H1 (cell line): ENCODE data around the gene MPST. TPM values are rescaled to one million over a fixed set of nuclear protein-coding genes. Genes with fewer than 3 reads are reported as not detected.

ENCODE experiments used
- CTCF ChIA-PET: fragments of 300-600 bp; sonication (Branson Sonifier 250); formaldehyde crosslinking; loops from one replicate; lab custom pipeline; 2021; ENCODE audit not compliant: partially characterized antibody; lab: Charles Lee
- POLR2A ChIA-PET: fragments of 300-600 bp; sonication (Branson Sonifier 250); formaldehyde crosslinking; loops from one replicate; lab custom pipeline; 2021; ENCODE audit warnings: inconsistent platforms; ENCODE audit not compliant: partially characterized antibody; lab: Charles Lee
- DNase-seq, 2 experiments: peaks; one replicate each; pipeline versions ENCODE4 v3.0.0 to v3.0.0-alpha.2; 2010 to 2022; ENCODE audit warnings: low spot score in 2 of 2, low read depth in 1 of 2, mixed read lengths in 1 of 2
- FAIRE-seq: peaks from 2 replicates; lab custom pipeline; 2011; peaks lifted over from hg19 to GRCh38; lab: Jason Lieb, UNC
- H2AFZ ChIP-seq: 2 replicates; pipeline ENCODE4 v1.8.1; 2012; ENCODE audit warnings: low read length, inconsistent platforms
- H2AK5ac ChIP-seq: 2 replicates; pipeline ENCODE4 v1.6.1; 2013; ENCODE audit warnings: low read depth, low read length
- H2BK120ac ChIP-seq: replicated peaks from 2 replicates; pipeline ENCODE3; 2013; ENCODE audit warnings: low read depth, low read length, inconsistent platforms
- H2BK12ac ChIP-seq: 2 replicates; pipeline ENCODE4 v1.6.1; 2013; ENCODE audit warnings: low read depth, low read length
- H2BK15ac ChIP-seq: 2 replicates; pipeline ENCODE4 v1.6.1; 2013; ENCODE audit warnings: low read length
- H2BK20ac ChIP-seq: 2 replicates; pipeline ENCODE4 v1.6.1; 2013; ENCODE audit warnings: low read length
- H2BK5ac ChIP-seq: 2 replicates; pipeline ENCODE4 v1.6.1; 2013; ENCODE audit warnings: low read depth, low read length
- H3K14ac ChIP-seq: 2 replicates; pipeline ENCODE4 v1.6.1; 2013; ENCODE audit warnings: inconsistent platforms; ENCODE audit not compliant: insufficient read length
- H3K18ac ChIP-seq: 2 replicates; pipeline ENCODE4 v1.6.1; 2013; ENCODE audit warnings: low read length; ENCODE audit errors: extremely low read depth
- H3K23ac ChIP-seq: 2 replicates; pipeline ENCODE4 v1.6.1; 2013; ENCODE audit warnings: inconsistent platforms; ENCODE audit not compliant: insufficient read length
- H3K23me2 ChIP-seq: 2 replicates; pipeline ENCODE4 v1.6.1; 2013; ENCODE audit warnings: low read depth, low read length
- H3K27ac ChIP-seq: 2 replicates; pipeline ENCODE4 v1.6.1; 2011; ENCODE audit warnings: low read depth, low read length, inconsistent platforms
- H3K27me3 ChIP-seq, 4 experiments: replicated peaks in 1 of 4; 1 replicate in 1 of 4; 2 replicates in 3 of 4; pipeline versions ENCODE4 v1.6.1 to v1.8.1; 2011 to 2013; ENCODE audit warnings: low read length in 3 of 4, mild to moderate bottlenecking in 3 of 4, inconsistent platforms in 2 of 4, mixed read lengths in 2 of 4, moderate library complexity in 1 of 4; ENCODE audit not compliant: control insufficient read depth in 3 of 4, insufficient read depth in 3 of 4; ENCODE audit errors: extremely low read depth in 1 of 4
- H3K36me3 ChIP-seq, 4 experiments: 2 replicates each; pipeline versions ENCODE4 v1.6.1 to v1.8.1; 2011 to 2013; ENCODE audit warnings: mild to moderate bottlenecking in 4 of 4, low read length in 3 of 4, moderate library complexity in 2 of 4, control low read depth in 1 of 4, inconsistent platforms in 1 of 4; ENCODE audit not compliant: insufficient read depth in 4 of 4, control insufficient read depth in 2 of 4
- H3K4ac ChIP-seq: replicated peaks from 2 replicates; pipeline ENCODE3; 2013; ENCODE audit warnings: low read length, low read depth, mixed read lengths, inconsistent platforms; ENCODE audit not compliant: insufficient read length
- H3K4me1 ChIP-seq, 4 experiments: replicated peaks in 1 of 4; 1 replicate in 1 of 4; 2 replicates in 3 of 4; pipeline versions ENCODE4 v1.6.1 to v1.8.1; 2011 to 2013; ENCODE audit warnings: low read length in 3 of 4, inconsistent platforms in 2 of 4, mixed read lengths in 1 of 4; ENCODE audit not compliant: insufficient read depth in 4 of 4, control insufficient read depth in 3 of 4
- H3K4me2 ChIP-seq, 2 experiments: 2 replicates each; pipeline versions ENCODE4 v1.6.1 to v1.8.1; 2011 to 2013; ENCODE audit warnings: low read depth in 2 of 2, low read length in 2 of 2, control low read depth in 1 of 2, inconsistent platforms in 1 of 2, mild to moderate bottlenecking in 1 of 2; ENCODE audit not compliant: insufficient read depth in 1 of 2
- H3K4me3 ChIP-seq, 4 experiments: fragments of 200-600, 300-600 bp in 1 of 4; sonication (generic), shearing (Covaris generic), sonication (Bioruptor Twin) in 1 of 4; 2 replicates each; pipeline versions ENCODE4 v1.5.1 to v1.8.1; 2011 to 2016; ENCODE audit warnings: low read length in 4 of 4, low read depth in 3 of 4, control low read depth in 2 of 4, inconsistent platforms in 2 of 4, mild to moderate bottlenecking in 2 of 4, mixed read lengths in 1 of 4, moderate library complexity in 1 of 4; ENCODE audit not compliant: insufficient read depth in 2 of 4; ENCODE audit errors: extremely low read depth in 1 of 4
- H3K56ac ChIP-seq: replicated peaks from 2 replicates; pipeline ENCODE3; 2013; ENCODE audit warnings: low read depth, mild to moderate bottlenecking, mixed read lengths, low read length, inconsistent platforms; ENCODE audit not compliant: insufficient read length
- H3K79me1 ChIP-seq: 2 replicates; pipeline ENCODE4 v1.6.1; 2013; ENCODE audit warnings: low read depth, low read length, control low read depth
- H3K79me2 ChIP-seq, 2 experiments: 2 replicates each; pipeline versions ENCODE4 v1.6.1 to v1.8.1; 2012 to 2013; ENCODE audit warnings: low read length in 2 of 2, mild to moderate bottlenecking in 2 of 2, inconsistent platforms in 1 of 2; ENCODE audit not compliant: insufficient read depth in 2 of 2, control insufficient read depth in 1 of 2
- H3K9ac ChIP-seq, 4 experiments: replicated peaks in 1 of 4; 1 replicate in 1 of 4; 2 replicates in 3 of 4; pipeline versions ENCODE4 v1.6.1 to v1.8.1; 2011 to 2013; ENCODE audit warnings: low read depth in 3 of 4, low read length in 3 of 4, control low read depth in 2 of 4, mild to moderate bottlenecking in 2 of 4, moderate library complexity in 2 of 4, inconsistent platforms in 1 of 4; ENCODE audit errors: extremely low read depth in 1 of 4
- H3K9me3 ChIP-seq, 2 experiments: 2 replicates each; pipeline versions ENCODE4 v1.6.1 to v1.8.1; 2012 to 2013; ENCODE audit warnings: mild to moderate bottlenecking in 2 of 2, moderate library complexity in 2 of 2, control low read depth in 1 of 2, inconsistent platforms in 1 of 2, low read depth in 1 of 2, low read length in 1 of 2, mixed read lengths in 1 of 2; ENCODE audit not compliant: insufficient read depth in 2 of 2
- H4K20me1 ChIP-seq, 2 experiments: replicated peaks in 1 of 2; 2 replicates each; pipeline versions ENCODE3 to v1.8.1; 2011 to 2013; ENCODE audit warnings: inconsistent platforms in 2 of 2, low read length in 2 of 2, mild to moderate bottlenecking in 1 of 2; ENCODE audit not compliant: insufficient read depth in 2 of 2, control insufficient read depth in 1 of 2
- H4K5ac ChIP-seq: 2 replicates; pipeline ENCODE4 v1.6.1; 2013; ENCODE audit warnings: low read length, low read depth, mixed read lengths, inconsistent platforms; ENCODE audit not compliant: insufficient read length
- H4K8ac ChIP-seq: 2 replicates; pipeline ENCODE4 v1.8.0; 2013; ENCODE audit warnings: mild to moderate bottlenecking, moderate library complexity, low read length, inconsistent platforms; ENCODE audit not compliant: insufficient read depth; ENCODE audit errors: extremely low read depth
- H4K91ac ChIP-seq: replicated peaks from 2 replicates; pipeline ENCODE3; 2013; ENCODE audit warnings: low read length, mixed read lengths, inconsistent platforms; ENCODE audit not compliant: insufficient read length
- ATF3 ChIP-seq: IDR thresholded peaks from 2 replicates; pipeline ENCODE4 v1.6.1; 2011; ENCODE audit warnings: low read depth, mild to moderate bottlenecking, low read length; ENCODE audit not compliant: insufficient read depth
- CBX5 ChIP-seq: fragments of 300-800, 300-1000 bp; sonication (generic); IDR thresholded peaks from 2 replicates; pipeline ENCODE4 v1.7.1; 2016; ENCODE audit warnings: antibody characterized with exemption, low read length, low read depth
- POLR2A ChIP-seq, 2 experiments: IDR thresholded peaks; 1 replicate in 1 of 2; 2 replicates in 1 of 2; pipeline ENCODE4 v1.6.1; 2011; ENCODE audit warnings: low read depth in 2 of 2, low read length in 2 of 2, mild to moderate bottlenecking in 2 of 2; ENCODE audit errors: control extremely low read depth in 1 of 2
- POU5F1 ChIP-seq: IDR thresholded peaks from 2 replicates; pipeline ENCODE4 v1.6.1; 2011; ENCODE audit warnings: low read depth, mild to moderate bottlenecking, low read length, moderate library complexity
- SAP30 ChIP-seq: fragments of 300-600 bp; sonication (generic); IDR thresholded peaks from 2 replicates; pipeline ENCODE4 v1.7.1; 2012; ENCODE audit warnings: low read length, moderate library complexity, mild to moderate bottlenecking, inconsistent platforms; ENCODE audit not compliant: insufficient read depth, insufficient replicate concordance
- SP2 ChIP-seq: IDR thresholded peaks from 2 replicates; pipeline ENCODE4 v1.6.1; 2012; ENCODE audit warnings: mild to moderate bottlenecking, low read length, inconsistent platforms
- TBP ChIP-seq: IDR thresholded peaks from 2 replicates; pipeline ENCODE4 v1.6.1; 2011; ENCODE audit warnings: low read depth, low read length, improper control_type of control experiment
- WGBS, 2 experiments: shearing (Covaris generic) in 1 of 2; methylation state at CpG; one replicate each; pipeline versions ENCODE4 v1.1.6 to v1.1.7; 2013 to 2015; ENCODE audit warnings: low lambda C conversion rate in 2 of 2, mixed read lengths in 2 of 2, inconsistent platforms in 1 of 2, low coverage in 1 of 2, missing lambda C conversion rate in 1 of 2; ENCODE audit not compliant: insufficient replicate concordance in 2 of 2, insufficient coverage in 1 of 2, insufficient read length in 1 of 2; ENCODE audit errors: extremely low coverage in 1 of 2, missing lambda C conversion rate in 1 of 2; 5-methylcytosine and 5-hydroxymethylcytosine counted together
- polyA plus RNA-seq, 7 experiments: library from polyadenylated mRNA; depleted of rRNA in 3 of 7; stranded (reverse) in 5 of 7; unstranded in 2 of 7; fragments of >200 nt in 5 of 7; fragments of 200-250 nt in 2 of 7; gene quantifications; 1 replicate in 5 of 7; 2 replicates in 1 of 7; 4 replicates in 1 of 7; pipeline versions ENCODE4 v1.2.1 to v1.2.3, GENCODE V29; 2011 to 2013; ENCODE audit warnings: missing spikeins in 2 of 7, mixed read lengths in 2 of 7
- total RNA-seq: library from RNA; stranded (reverse); fragmentation: NEBNext Ultra II Directional; extraction: Animal tissue kit (Norgen Biotek cat#: 25700); gene quantifications from 2 replicates; pipeline ENCODE4 v1.2.1, GENCODE V29; 2021

The MPST gene
- total and polyA plus RNA-seq, 2 of the 8 experiments (the other 6 are each of a cell fraction or from before 2014, with no cell fraction given), result 86.0 to 124 TPM

- Histone ChIP-seq H3K27me3 (0 out of 7 replicates have a peak, but pooled peaks cover 0 to 3% (median 1%) of the 10 kb centered on the region in 4 experiments), H2BK120ac (no peak overlapping the region), H3K79me2 (no peaks in the 10 kb centered on the region), H3K56ac (no peak overlapping the region), H2AK5ac (no peak overlapping the region), H3K23ac (no peak overlapping the region), H3K9me3 (no peaks in the 10 kb centered on the region), H4K8ac (no peak overlapping the region), H3K4me3 (no peak overlapping the region), H3K9ac (no peak overlapping the region), H3K27ac (no peak overlapping the region), H4K5ac (no peak overlapping the region), H3K4ac (no peak overlapping the region), H2AFZ (no peak overlapping the region), H3K79me1 (no peaks in the 10 kb centered on the region), H2BK5ac (no peak overlapping the region), H3K18ac (no peak overlapping the region; the same call in 1 of the 2 replicates), H4K91ac (no peak overlapping the region), H2BK20ac (no peak overlapping the region), H3K4me2 (no peak overlapping the region), H2BK12ac (no peak overlapping the region), H3K14ac (no peak overlapping the region), H4K20me1 (no peaks in the 10 kb centered on the region), H3K23me2 (no peaks in the 10 kb centered on the region), H3K36me3 (no peaks in the 10 kb centered on the region), H2BK15ac (no peak overlapping the region), H3K4me1 (peaks cover 0 to 7% (median 2%) of the 10 kb centered on the region in 4 experiments; a peak in 6 of 7 replicates)
- ChIA-PET POLR2A (interaction anchor here (0.7 to 1.9 kb wide), 2 partner anchors 8 to 474 kb away, joined by 3 to 5 read pairs; no protein-coding TSS in a partner anchor), CTCF (interaction anchor here (0.7 to 5.4 kb wide), 2 partner anchors 19 to 20 kb away, joined by 3 to 25 read pairs; no protein-coding TSS in a partner anchor)
- 89% methylated on average over 12 of the region's 12 CpGs; no CpG with 5 or more reads in 1 of the 2 experiments for WGBS, 2 experiments
- FAIRE-seq (no peak), DNase-seq (no peak)
- no peak for TF ChIP-seq ATF3
- TF ChIP-seq CBX5, result no peak
- TF ChIP-seq SP2, result no peak
- TF ChIP-seq TBP, result no peak
- no peak for TF ChIP-seq SAP30
- no peak for TF ChIP-seq POU5F1
- no peak for TF ChIP-seq POLR2A (IDR thresholded peaks at IDR 0.05; ENCODE audit: control extremely low read depth in 1 of 2, low read depth in 2 of 2, low read length in 2 of 2)
Measured at GRCh38 chr22:37001826-37002225, 17.7 kb upstream of the MPST start.
